Prostate gland (tissue), 2 donors: ENCODE results near the gene WASF3. TPM values are rescaled to one million over a fixed set of nuclear protein-coding genes. Genes with fewer than 3 reads are reported as not detected.

Experiments
- DNase-seq: peaks from one replicate; pipeline ENCODE4 v3.0.0-alpha.2; 2019; ENCODE audit warnings: low spot score
- H3K27ac ChIP-seq, 2 donors: fragments of 200-600 bp; sonication (generic); 2 replicates each; pipeline ENCODE4 v1.5.1; 2017 to 2019
- H3K27me3 ChIP-seq: fragments of 200-600 bp; sonication (generic); replicated peaks from 2 replicates; pipeline ENCODE4 v1.5.1; 2019; ENCODE audit not compliant: insufficient read depth
- H3K36me3 ChIP-seq, 2 donors: fragments of 200-600 bp; sonication (generic); 1 replicate in 1 of 2; 2 replicates in 1 of 2; pipeline versions ENCODE4 v1.5.1 to v1.8.1; 2017 to 2019
- H3K4me1 ChIP-seq: fragments of 200-600 bp; sonication (generic); replicated peaks from 2 replicates; pipeline ENCODE4 v1.5.1; 2019
- H3K4me3 ChIP-seq, 2 donors: fragments of 200-600 bp; sonication (generic); 2 replicates each; pipeline ENCODE4 v1.5.1; 2017 to 2019
- H3K9me3 ChIP-seq: fragments of 200-600 bp; sonication (generic); 2 replicates; pipeline ENCODE4 v1.5.1; 2017
- POLR2A ChIP-seq: fragments of 450-650 bp; IDR thresholded peaks from one replicate; pipeline ENCODE4 v1.6.1; 2016; ENCODE audit warnings: antibody characterized with exemption, mild to moderate bottlenecking
- POLR2AphosphoS5 ChIP-seq: sonication (generic); formaldehyde crosslinking; IDR thresholded peaks from one replicate; pipeline ENCODE4 v1.6.1; 2017; ENCODE audit warnings: antibody characterized with exemption
- WGBS: methylation state at CpG from one replicate; pipeline ENCODE4 v1.1.5; 2018; 5-methylcytosine and 5-hydroxymethylcytosine counted together
- intact Hi-C: fragments of 100-400 bp; cut with DNase I; formaldehyde crosslinking; loops from one replicate; pipeline ENCODE4 v1.14.2; 2022
- total RNA-seq, 2 donors: library from RNA; depleted of rRNA; stranded (reverse); fragments of >200 nt; gene quantifications; one replicate each; pipeline ENCODE4 v1.1.0, GENCODE V29; 2016
- TF ChIP-seq, protein P1 (sequence below), 4 experiments: fragments of 200-600 bp in 2 of 4; fragments of 450-650 bp in 2 of 4; sonication (generic) in 2 of 4; IDR thresholded peaks; 1 replicate in 3 of 4; 2 replicates in 1 of 4; pipeline ENCODE4 v1.5.1; 2016 to 2019; ENCODE audit warnings: antibody characterized with exemption in 4 of 4, mild to moderate bottlenecking in 2 of 4, moderate library complexity in 2 of 4

The WASF3 gene
- total RNA-seq, 2 donors from 2014 or later = 10.3 to 23.0 TPM

DNA sequence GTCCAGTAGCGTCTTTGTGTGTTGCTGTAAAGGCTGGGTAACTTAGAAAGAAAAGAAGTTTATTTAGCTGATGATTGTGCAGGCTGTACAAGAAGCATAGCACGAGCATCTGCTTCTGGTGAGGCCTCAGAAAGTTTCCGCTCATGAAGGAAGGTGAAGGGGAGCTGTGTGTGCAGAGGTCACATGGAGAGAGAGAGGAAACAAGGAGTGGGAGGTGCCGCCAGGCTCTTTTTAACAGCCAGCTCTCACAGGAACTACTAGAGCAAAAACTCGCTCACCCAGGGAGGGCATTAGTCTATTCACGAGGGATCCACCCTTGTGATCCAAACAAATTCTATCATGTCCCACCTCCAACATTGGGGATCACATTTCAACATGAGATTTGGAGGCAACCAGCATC is 103.3 kb downstream of the WASF3 start:
- no peaks in the 10 kb centered on the region for H3K27me3 ChIP-seq
- no peaks in the 10 kb centered on the region for H3K9me3 ChIP-seq
- TF ChIP-seq POLR2A = no peak
- TF ChIP-seq, protein P1, sequence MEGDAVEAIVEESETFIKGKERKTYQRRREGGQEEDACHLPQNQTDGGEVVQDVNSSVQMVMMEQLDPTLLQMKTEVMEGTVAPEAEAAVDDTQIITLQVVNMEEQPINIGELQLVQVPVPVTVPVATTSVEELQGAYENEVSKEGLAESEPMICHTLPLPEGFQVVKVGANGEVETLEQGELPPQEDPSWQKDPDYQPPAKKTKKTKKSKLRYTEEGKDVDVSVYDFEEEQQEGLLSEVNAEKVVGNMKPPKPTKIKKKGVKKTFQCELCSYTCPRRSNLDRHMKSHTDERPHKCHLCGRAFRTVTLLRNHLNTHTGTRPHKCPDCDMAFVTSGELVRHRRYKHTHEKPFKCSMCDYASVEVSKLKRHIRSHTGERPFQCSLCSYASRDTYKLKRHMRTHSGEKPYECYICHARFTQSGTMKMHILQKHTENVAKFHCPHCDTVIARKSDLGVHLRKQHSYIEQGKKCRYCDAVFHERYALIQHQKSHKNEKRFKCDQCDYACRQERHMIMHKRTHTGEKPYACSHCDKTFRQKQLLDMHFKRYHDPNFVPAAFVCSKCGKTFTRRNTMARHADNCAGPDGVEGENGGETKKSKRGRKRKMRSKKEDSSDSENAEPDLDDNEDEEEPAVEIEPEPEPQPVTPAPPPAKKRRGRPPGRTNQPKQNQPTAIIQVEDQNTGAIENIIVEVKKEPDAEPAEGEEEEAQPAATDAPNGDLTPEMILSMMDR (IDR thresholded peaks at IDR 0.05) = no peak
- TF ChIP-seq POLR2AphosphoS5 = no peak
- no peak for DNase-seq
- H3K4me3 ChIP-seq = no peak overlapping the region
- WGBS = 82% methylated on average over 6 of the region's 6 CpGs
- intact Hi-C loops = no loop called here
- no peak overlapping the region for H3K27ac ChIP-seq
- H3K4me1 ChIP-seq = no peaks in the 10 kb centered on the region
- H3K36me3 ChIP-seq = no peaks in the 10 kb centered on the region

DNA sequence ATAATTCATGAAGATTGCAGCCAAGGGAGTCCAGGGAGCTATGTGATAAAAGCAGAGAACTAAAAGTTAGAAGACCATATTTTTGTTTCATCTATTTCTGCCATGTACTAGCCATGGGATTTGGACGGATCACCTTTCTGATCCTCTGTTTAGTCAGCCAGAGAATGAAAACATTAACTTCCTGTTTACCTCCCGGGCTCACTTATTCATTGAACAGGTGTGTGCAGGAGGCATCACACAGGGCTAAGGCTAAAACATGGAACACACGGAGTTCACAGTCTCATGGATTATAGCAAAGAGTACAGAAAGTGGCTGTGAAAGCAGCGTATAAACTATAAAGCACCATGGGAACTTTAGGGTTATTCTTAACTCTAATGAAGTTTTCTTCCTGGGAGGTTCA is 106.3 kb downstream of the WASF3 start:
- Histone ChIP-seq H3K4me1 (no peaks in the 10 kb centered on the region), H3K27me3 (no peaks in the 10 kb centered on the region), H3K4me3 (no peak overlapping the region), H3K9me3 (no peaks in the 10 kb centered on the region), H3K36me3 (no peaks in the 10 kb centered on the region), H3K27ac (no peak overlapping the region)
- TF ChIP-seq, protein P1 (IDR thresholded peaks at IDR 0.05) = no peak
- no peak for TF ChIP-seq POLR2AphosphoS5
- TF ChIP-seq POLR2A = no peak
- DNase-seq = no peak
- 48% methylated on average over 4 of the region's 4 CpGs for whole genome bisulfite sequencing
- intact Hi-C loops = no loop called here

DNA sequence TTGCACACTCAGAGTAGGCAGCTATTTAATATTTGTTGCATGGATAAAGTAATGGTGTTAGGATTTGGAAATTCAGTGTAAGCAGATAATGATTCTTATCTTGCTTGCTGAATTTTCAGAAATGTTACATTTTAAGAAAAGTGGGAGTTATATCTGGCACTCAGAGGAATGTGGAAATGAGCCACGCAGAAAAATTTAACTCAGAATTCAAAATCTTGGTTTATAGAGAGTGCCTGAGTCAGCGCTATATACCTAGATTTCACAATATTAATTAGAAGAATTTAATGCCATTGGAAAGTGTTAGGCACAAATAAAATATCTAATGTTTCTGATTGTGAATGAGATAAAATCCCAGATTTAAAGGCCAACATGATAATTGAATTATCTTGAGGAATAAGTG is 106.8 kb downstream of the WASF3 start:
- 95% methylated on average over 2 of the region's 2 CpGs for WGBS
- Histone ChIP-seq H3K27me3 (no peaks in the 10 kb centered on the region), H3K4me3 (no peak overlapping the region), H3K4me1 (no peaks in the 10 kb centered on the region), H3K9me3 (no peaks in the 10 kb centered on the region), H3K36me3 (no peaks in the 10 kb centered on the region), H3K27ac (no peak overlapping the region)
- intact Hi-C loops = no loop called here
- TF ChIP-seq, protein P1 (IDR thresholded peaks at IDR 0.05) = no peak
- DNase-seq = no peak

- Histone ChIP-seq H3K4me1 (no peaks in the 10 kb centered on the region), H3K36me3 (no peaks in the 10 kb centered on the region), H3K27ac (no peak overlapping the region), H3K27me3 (no peaks in the 10 kb centered on the region), H3K4me3 (no peak overlapping the region), H3K9me3 (no peaks in the 10 kb centered on the region)
- WGBS = 74% methylated on average over 3 of the region's 3 CpGs
- DNase-seq = no peak
- TF ChIP-seq POLR2AphosphoS5 (no peak), POLR2A (no peak)
- TF ChIP-seq, protein P1 (IDR thresholded peaks at IDR 0.05) = no peak
- intact Hi-C loops = no loop called here
Observed at GRCh38 chr13:26664876-26665275, 107.4 kb downstream of the WASF3 start.

- Histone ChIP-seq H3K36me3 (no peaks in the 10 kb centered on the region), H3K27ac (no peak overlapping the region), H3K4me3 (no peak overlapping the region), H3K27me3 (no peaks in the 10 kb centered on the region), H3K9me3 (no peaks in the 10 kb centered on the region), H3K4me1 (no peaks in the 10 kb centered on the region)
- WGBS = 92% methylated on average over 5 of the region's 5 CpGs
- TF ChIP-seq, protein P1 (IDR thresholded peaks at IDR 0.05) = no peak
- TF ChIP-seq POLR2AphosphoS5 = no peak
- no peak for TF ChIP-seq POLR2A
- intact Hi-C loops = no loop called here
- no peak for DNase-seq
Observed at GRCh38 chr13:26668357-26669146, 111.1 kb downstream of the WASF3 start.
